IMR-90 (cell line): ENCODE results near the gene NAGPA. TPM values are rescaled to one million over a fixed set of nuclear protein-coding genes. Genes with fewer than 3 reads are reported as not detected.

ENCODE experiments used
- ATAC-seq: fragments of 200-7000 bp; cut with Tn5 transposase; 2 replicates; pipeline ENCODE4 v1.9.1; 2020; ENCODE audit warnings: low read depth, mild to moderate bottlenecking, moderate library complexity
- BruUV-seq: library from RNA; stranded (reverse); fragments of 400-500 nt; replicated peaks from 2 replicates; lab custom pipeline; 2021; lab: Mats Ljungman, UMichigan
- CTCF ChIA-PET: fragments of 300-600 bp; formaldehyde crosslinking; extraction: SDS; loops from one replicate; lab custom pipeline; 2021; ENCODE audit warnings: antibody characterized with exemption; lab: Yijun Ruan, JAX
- POLR2A ChIA-PET: fragments of 300-600 bp; sonication (Branson Sonifier 250); formaldehyde crosslinking; loops from one replicate; lab custom pipeline; 2022; ENCODE audit warnings: antibody characterized with exemption; ENCODE audit not compliant: unreplicated experiment; lab: Charles Lee
- DNase-seq: peaks from one replicate; pipeline ENCODE4 v3.0.0; 2013
- H2AFZ ChIP-seq: replicated peaks from 2 replicates; pipeline ENCODE3; 2013; ENCODE audit warnings: low read length, mild to moderate bottlenecking; ENCODE audit not compliant: poor library complexity
- H2AK5ac ChIP-seq: 2 replicates; pipeline ENCODE4 v1.6.1; 2013; ENCODE audit warnings: low read depth, low read length, inconsistent platforms
- H2AK9ac ChIP-seq: replicated peaks from 2 replicates; pipeline ENCODE3; 2013; ENCODE audit warnings: mild to moderate bottlenecking, low read depth, low read length, moderate library complexity; ENCODE audit not compliant: poor library complexity
- H2BK120ac ChIP-seq: 2 replicates; pipeline ENCODE4 v1.6.1; 2013; ENCODE audit warnings: low read depth, low read length, inconsistent platforms
- H2BK15ac ChIP-seq: 3 replicates; pipeline ENCODE4 v1.6.1; 2013; ENCODE audit warnings: low read depth, low read length, inconsistent platforms
- H2BK20ac ChIP-seq: 2 replicates; pipeline ENCODE4 v1.6.1; 2013; ENCODE audit warnings: low read depth, mild to moderate bottlenecking, inconsistent platforms, low read length, moderate library complexity
- H2BK5ac ChIP-seq: 2 replicates; pipeline ENCODE4 v1.6.1; 2013; ENCODE audit warnings: mild to moderate bottlenecking, low read depth, low read length, inconsistent platforms; ENCODE audit not compliant: poor library complexity, severe bottlenecking
- H3K14ac ChIP-seq: replicated peaks from 2 replicates; pipeline ENCODE4 v1.6.1; 2013; ENCODE audit warnings: low read depth, low read length, inconsistent platforms
- H3K18ac ChIP-seq: 2 replicates; pipeline ENCODE4 v1.6.1; 2013; ENCODE audit warnings: low read depth, low read length, control low read depth
- H3K23ac ChIP-seq: 2 replicates; pipeline ENCODE4 v1.6.1; 2013; ENCODE audit warnings: low read depth, low read length, inconsistent platforms
- H3K27ac ChIP-seq: 2 replicates; pipeline ENCODE4 v1.5.1; 2013; ENCODE audit warnings: mild to moderate bottlenecking, control low read depth, low read length; ENCODE audit not compliant: insufficient read depth
- H3K27me3 ChIP-seq: 2 replicates; pipeline ENCODE4 v1.6.1; 2013; ENCODE audit warnings: low read length; ENCODE audit not compliant: control insufficient read depth, insufficient read depth
- H3K36me3 ChIP-seq: 2 replicates; pipeline ENCODE4 v1.6.1; 2013; ENCODE audit warnings: low read length, mixed read lengths; ENCODE audit not compliant: control insufficient read depth, insufficient read depth
- H3K4ac ChIP-seq: 2 replicates; pipeline ENCODE4 v1.6.1; 2013; ENCODE audit warnings: low read depth, low read length, inconsistent platforms
- H3K4me1 ChIP-seq: 2 replicates; pipeline ENCODE4 v1.6.1; 2013; ENCODE audit warnings: low read length, mixed read lengths; ENCODE audit not compliant: control insufficient read depth, insufficient read depth
- H3K4me2 ChIP-seq: 2 replicates; pipeline ENCODE4 v1.6.1; 2013; ENCODE audit warnings: low read depth, mild to moderate bottlenecking, control low read depth, low read length, moderate library complexity
- H3K4me3 ChIP-seq: 2 replicates; pipeline ENCODE4 v1.5.1; 2013; ENCODE audit warnings: low read depth, mild to moderate bottlenecking, control low read depth, low read length, moderate library complexity; ENCODE audit not compliant: insufficient read depth
- H3K56ac ChIP-seq: 2 replicates; pipeline ENCODE4 v1.6.1; 2013; ENCODE audit warnings: low read length, inconsistent platforms; ENCODE audit not compliant: insufficient read depth; ENCODE audit errors: extremely low read depth
- H3K79me1 ChIP-seq, 2 experiments: 2 replicates each; pipeline ENCODE4 v1.6.1; 2013; ENCODE audit warnings: low read length in 2 of 2, inconsistent platforms in 1 of 2, low read depth in 1 of 2
- H3K9ac ChIP-seq: 2 replicates; pipeline ENCODE4 v1.6.1; 2013; ENCODE audit warnings: low read depth, low read length, control low read depth
- H3K9me1 ChIP-seq: 2 replicates; pipeline ENCODE4 v1.6.1; 2013; ENCODE audit warnings: low read length, inconsistent platforms; ENCODE audit not compliant: insufficient read depth
- H3K9me3 ChIP-seq: 2 replicates; pipeline ENCODE4 v1.6.1; 2013; ENCODE audit warnings: low read length; ENCODE audit not compliant: control insufficient read depth, insufficient read depth
- H4K20me1 ChIP-seq: 2 replicates; pipeline ENCODE4 v1.6.1; 2013; ENCODE audit warnings: low read length, inconsistent platforms; ENCODE audit not compliant: insufficient read depth
- H4K5ac ChIP-seq: 2 replicates; pipeline ENCODE4 v1.6.1; 2013; ENCODE audit warnings: mild to moderate bottlenecking, low read depth, low read length, control low read depth
- H4K8ac ChIP-seq, 2 experiments: 2 replicates each; pipeline ENCODE4 v1.6.1; 2013; ENCODE audit warnings: low read depth in 2 of 2, low read length in 2 of 2, control low read depth in 1 of 2, inconsistent platforms in 1 of 2
- H4K91ac ChIP-seq: 2 replicates; pipeline ENCODE4 v1.6.1; 2013; ENCODE audit warnings: low read depth, low read length, inconsistent platforms; ENCODE audit not compliant: insufficient read depth
- BHLHE40 ChIP-seq: fragments of 150-350 bp; IDR thresholded peaks from 2 replicates; pipeline ENCODE4 v1.6.1; 2016; ENCODE audit warnings: mild to moderate bottlenecking, low read depth, low read length
- CEBPB ChIP-seq: IDR thresholded peaks from 2 replicates; pipeline ENCODE4 v1.6.1; 2012; ENCODE audit warnings: low read depth, low read length, improper control_type of control experiment
- CHD1 ChIP-seq: IDR thresholded peaks from 2 replicates; pipeline ENCODE4 v1.6.1; 2012; ENCODE audit warnings: low read depth, low read length, improper control_type of control experiment
- CTCF ChIP-seq: conservative IDR thresholded peaks from 2 replicates; pipeline ENCODE4 v1.5.1; 2012; ENCODE audit warnings: mild to moderate bottlenecking, low read depth, low read length, improper control_type of control experiment
- ELK1 ChIP-seq: fragments of 150-350 bp; IDR thresholded peaks from 2 replicates; pipeline ENCODE4 v1.6.1; 2016; ENCODE audit warnings: low read depth, mild to moderate bottlenecking, low read length, moderate library complexity, borderline replicate concordance
- FOS ChIP-seq: fragments of 150-350 bp; IDR thresholded peaks from 2 replicates; pipeline ENCODE4 v1.6.1; 2016; ENCODE audit warnings: low read depth, low read length
- MAFK ChIP-seq: IDR thresholded peaks from 2 replicates; pipeline ENCODE4 v1.6.1; 2012; ENCODE audit warnings: low read depth, low read length, improper control_type of control experiment
- MAZ ChIP-seq: IDR thresholded peaks from 2 replicates; pipeline ENCODE4 v1.6.1; 2012; ENCODE audit warnings: low read depth, mild to moderate bottlenecking, low read length, improper control_type of control experiment, moderate library complexity, borderline replicate concordance
- MXI1 ChIP-seq: IDR thresholded peaks from 2 replicates; pipeline ENCODE4 v1.6.1; 2012; ENCODE audit warnings: low read depth, mild to moderate bottlenecking, low read length, moderate library complexity, borderline replicate concordance
- NFE2L2 ChIP-seq: fragments of 150-350 bp; IDR thresholded peaks from 2 replicates; pipeline ENCODE4 v1.6.1; 2016; ENCODE audit warnings: low read depth, mild to moderate bottlenecking, low read length
- POLR2A ChIP-seq: IDR thresholded peaks from 2 replicates; pipeline ENCODE4 v1.6.1; 2012; ENCODE audit warnings: mild to moderate bottlenecking, low read depth, low read length
- RAD21 ChIP-seq: IDR thresholded peaks from 2 replicates; pipeline ENCODE4 v1.6.1; 2012; ENCODE audit warnings: low read length, improper control_type of control experiment
- RCOR1 ChIP-seq: IDR thresholded peaks from 2 replicates; pipeline ENCODE4 v1.6.1; 2012; ENCODE audit warnings: mild to moderate bottlenecking, low read length, improper control_type of control experiment; ENCODE audit not compliant: insufficient replicate concordance
- RFX5 ChIP-seq: IDR thresholded peaks from 2 replicates; pipeline ENCODE4 v1.8.0; 2012; ENCODE audit warnings: low read depth, mild to moderate bottlenecking, low read length, moderate library complexity
- SMC3 ChIP-seq: fragments of 150-350 bp; IDR thresholded peaks from 2 replicates; pipeline ENCODE4 v1.6.1; 2016; ENCODE audit warnings: low read depth, mild to moderate bottlenecking, antibody characterized with exemption, low read length, moderate library complexity
- USF2 ChIP-seq: fragments of 150-350 bp; IDR thresholded peaks from 2 replicates; pipeline ENCODE4 v1.6.1; 2017; ENCODE audit warnings: mild to moderate bottlenecking, antibody characterized with exemption, low read length, low read depth
- WGBS, 2 experiments: methylation state at CpG; one replicate each; pipeline versions ENCODE4 v1.1.5 to v1.1.7; 2013; ENCODE audit warnings: missing lambda C conversion rate in 2 of 2; ENCODE audit not compliant: insufficient read length in 1 of 2; ENCODE audit errors: extremely low coverage in 2 of 2; 5-methylcytosine and 5-hydroxymethylcytosine counted together
- dilution Hi-C: fragments of 300-500 bp; cut with HindIII; formaldehyde crosslinking; loops from one replicate; pipeline ENCODE4 v1.14.3; 2018; ENCODE audit warnings: low sequenced_read_pairs; ENCODE audit not compliant: unreplicated experiment
- in situ Hi-C: fragments of 300-500 bp; cut with MboI; formaldehyde crosslinking; loops from 3 replicates; pipeline ENCODE4 v1.14.3; 2019; ENCODE audit warnings: low sequenced_read_pairs, inconsistent platforms, mixed read lengths
- intact Hi-C: fragments of 100-400 bp; cut with micrococcal nuclease; formaldehyde crosslinking; loops from 2 replicates; pipeline ENCODE4 v1.10.0; 2022
- polyA plus RNA-seq, 3 experiments: library from polyadenylated mRNA; depleted of rRNA; stranded (reverse); fragments of >200 nt; gene quantifications; 2 replicates each; pipeline ENCODE4 v1.2.3, GENCODE V29; 2012; ENCODE audit warnings: low replicate concordance in 1 of 3
- total RNA-seq: library from RNA; depleted of rRNA; stranded (reverse); fragments of >200 nt; gene quantifications from 2 replicates; pipeline ENCODE4 v1.2.3, GENCODE V29; 2012

Gene NAGPA
- total and polyA plus RNA-seq, 2 of the 4 experiments (the other 2 are of a cell fraction), result 6.5 to 12.2 TPM

- Histone ChIP-seq H4K91ac (no peak overlapping the region), H3K23ac (no peak overlapping the region), H3K4me3 (no peak overlapping the region), H3K56ac (no peak overlapping the region), H4K20me1 (no peaks in the 10 kb centered on the region), H3K4ac (no peak overlapping the region), H3K9me1 (peaks cover 8% of the 10 kb centered on the region), H3K79me1 (peaks cover 3 to 13% of the 10 kb centered on the region in 2 experiments; a peak in 2 of 4 replicates), H2BK20ac (no peak overlapping the region), H4K5ac (no peak overlapping the region), H3K9me3 (no peaks in the 10 kb centered on the region), H3K36me3 (no peaks in the 10 kb centered on the region), H3K27ac (no peak overlapping the region), H3K4me2 (no peak overlapping the region), H3K18ac (no peak overlapping the region), H2AK9ac (no peak overlapping the region), H3K4me1 (peaks cover 3% of the 10 kb centered on the region; the same call in 1 of the 2 replicates), H2AK5ac (no peak overlapping the region), H3K27me3 (no peaks in the 10 kb centered on the region), H2BK5ac (no peak overlapping the region), H2AFZ (no peak overlapping the region), H4K8ac (no peak overlapping the region), H3K14ac (no peak overlapping the region), H3K9ac (no peak overlapping the region), H2BK120ac (no peak overlapping the region), H2BK15ac (no peak overlapping the region)
- ATAC-seq, result no peak
- ChIA-PET POLR2A (no interaction called here), CTCF (no interaction called here)
- intact Hi-C loops (no loop called here), in situ Hi-C loops (no loop called here), dilution Hi-C loops (no loop called here)
- 44% methylated on average over 1 of the region's 1 CpG; no CpG with 5 or more reads in 1 of the 2 experiments for WGBS, 2 experiments
- DNase-seq, result no peak
- TF ChIP-seq ELK1 (no peak), NFE2L2 (no peak), SMC3 (no peak), POLR2A (no peak), RFX5 (no peak), CEBPB (no peak), BHLHE40 (no peak), CTCF (no peak), RCOR1 (no peak), MAZ (no peak), USF2 (no peak), MAFK (no peak), CHD1 (no peak), FOS (no peak), RAD21 (no peak), MXI1 (no peak)
- no TSS peak for BruUV-seq
Observed at GRCh38 chr16:5035909-5036227, 2.1 kb upstream of the NAGPA start.
